ENCODE results near the gene RPL18.
"Not testable (repeated sequence)": the region's sequence is repeated elsewhere in the genome, so short reads cannot be mapped to it uniquely, and the experiment has no call there.

Gene RPL18

GRCh38 chr19:48582168-48582567, 36.8 kb downstream of the RPL18 start:
- Mint-ChIP-seq H3K4me3 (no peak overlapping the region), H3K36me3 (peaks cover 4% of the 10 kb centered on the region), H3K27me3 (peaks cover 3% of the 10 kb centered on the region), H3K9me3 (peaks cover 3% of the 10 kb centered on the region), H3K4me1 (peaks cover 4% of the 10 kb centered on the region), H3K27ac (no peak overlapping the region)
- DNase-seq (ENCODE audit: low spot score in 2 of 2) (no peak), ATAC-seq (ENCODE audit: low read depth) (no peak)

DNA sequence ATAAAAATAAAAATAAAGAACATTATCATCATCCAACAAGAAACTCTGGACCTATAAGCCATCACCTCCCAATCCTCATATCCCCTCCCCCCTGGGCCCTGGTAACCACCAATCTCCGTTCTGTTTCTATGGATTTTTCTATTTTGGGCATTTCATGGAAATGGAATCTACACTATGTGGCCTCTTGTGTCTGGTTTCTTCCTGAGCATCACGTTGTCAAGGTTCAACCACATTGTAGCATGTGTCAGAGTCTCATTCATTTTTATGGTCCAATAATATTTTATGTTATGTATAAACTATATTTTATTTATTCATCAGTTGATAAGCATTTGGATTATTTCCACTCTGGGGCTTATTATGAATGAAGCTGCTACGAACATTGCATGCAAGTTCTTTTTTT, 40.1 kb downstream of the RPL18 start:
- Mint-ChIP-seq H3K27ac (no peak overlapping the region), H3K9me3 (no peaks in the 10 kb centered on the region), H3K27me3 (no peaks in the 10 kb centered on the region), H3K4me3 (no peak overlapping the region), H3K36me3 (no peaks in the 10 kb centered on the region), H3K4me1 (peaks cover under 1% of the 10 kb centered on the region)
- DNase-seq (ENCODE audit: low spot score in 2 of 2) (no peak), ATAC-seq (ENCODE audit: low read depth) (no peak)

DNA sequence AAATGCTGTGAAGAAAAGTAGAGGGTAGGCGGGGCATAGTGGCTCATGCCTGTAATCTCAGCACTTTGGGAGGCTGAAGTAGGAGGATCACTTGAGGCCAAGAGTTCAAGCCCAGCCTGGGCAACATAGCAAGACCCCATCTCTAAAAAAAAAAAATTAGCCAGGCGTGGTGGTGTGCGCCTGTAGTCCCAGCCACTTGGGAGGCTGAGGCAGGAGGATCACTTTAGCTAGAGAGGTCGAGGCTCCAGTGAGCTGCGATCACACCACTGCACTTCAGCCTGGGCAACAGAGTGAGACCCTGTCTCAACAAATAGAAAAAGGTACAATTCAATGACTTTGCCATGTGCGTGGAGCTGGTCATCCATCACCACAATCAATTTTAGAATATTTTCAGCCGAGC, 41.1 kb downstream of the RPL18 start:
- H3K27ac Mint-ChIP-seq; H3K9me3 Mint-ChIP-seq; H3K4me3 Mint-ChIP-seq; ATAC-seq (ENCODE audit: low read depth); H3K4me1 Mint-ChIP-seq; H3K27me3 Mint-ChIP-seq; DNase-seq (ENCODE audit: low spot score in 2 of 2); H3K36me3 Mint-ChIP-seq: not testable (repeated sequence)

- Mint-ChIP-seq H3K9me3 (no peaks in the 10 kb centered on the region), H3K36me3 (no peaks in the 10 kb centered on the region), H3K4me1 (no peaks in the 10 kb centered on the region), H3K27me3 (no peaks in the 10 kb centered on the region), H3K27ac (no peak overlapping the region), H3K4me3 (no peak overlapping the region)
- ATAC-seq (ENCODE audit: low read depth) (no peak), DNase-seq (ENCODE audit: low spot score in 2 of 2) (no peak)
These were observed 42.9 kb downstream of the RPL18 start for GRCh38 chr19:48575931-48576622.

DNA sequence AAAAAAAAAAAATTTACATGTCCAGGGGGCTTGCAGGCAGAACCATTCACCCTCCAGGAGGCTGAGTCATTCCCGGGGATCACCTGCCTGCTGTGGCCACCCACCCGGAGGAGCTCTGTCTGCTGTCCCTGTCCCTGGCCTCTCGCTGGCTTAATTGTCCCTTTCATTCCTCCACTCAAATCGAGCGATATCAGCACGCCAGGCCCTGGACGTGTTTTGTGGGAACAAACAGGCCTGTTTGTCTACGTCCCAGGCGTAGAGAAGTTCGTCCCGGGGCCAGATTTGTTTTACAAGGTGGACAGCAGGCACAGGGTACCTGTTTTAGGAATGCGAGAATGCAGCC, 45.8 kb downstream of the RPL18 start:
- Mint-ChIP-seq H3K9me3 (no peaks in the 10 kb centered on the region), H3K4me1 (no peaks in the 10 kb centered on the region), H3K36me3 (no peaks in the 10 kb centered on the region), H3K27me3 (peaks cover 3% of the 10 kb centered on the region), H3K27ac (no peak overlapping the region), H3K4me3 (no peak overlapping the region)
- ATAC-seq (ENCODE audit: low read depth) (no peak), DNase-seq (ENCODE audit: low spot score in 2 of 2) (no peak)

GRCh38 chr19:48571378-48572162, 47.4 kb downstream of the RPL18 start:
- DNase-seq (ENCODE audit: low spot score in 2 of 2) (no peak), ATAC-seq (ENCODE audit: low read depth) (no peak)
- Mint-ChIP-seq H3K36me3 (no peaks in the 10 kb centered on the region), H3K9me3 (no peaks in the 10 kb centered on the region), H3K27ac (no peak overlapping the region), H3K4me3 (no peak overlapping the region), H3K27me3 (peaks cover 9% of the 10 kb centered on the region), H3K4me1 (peaks cover 3% of the 10 kb centered on the region)

DNA sequence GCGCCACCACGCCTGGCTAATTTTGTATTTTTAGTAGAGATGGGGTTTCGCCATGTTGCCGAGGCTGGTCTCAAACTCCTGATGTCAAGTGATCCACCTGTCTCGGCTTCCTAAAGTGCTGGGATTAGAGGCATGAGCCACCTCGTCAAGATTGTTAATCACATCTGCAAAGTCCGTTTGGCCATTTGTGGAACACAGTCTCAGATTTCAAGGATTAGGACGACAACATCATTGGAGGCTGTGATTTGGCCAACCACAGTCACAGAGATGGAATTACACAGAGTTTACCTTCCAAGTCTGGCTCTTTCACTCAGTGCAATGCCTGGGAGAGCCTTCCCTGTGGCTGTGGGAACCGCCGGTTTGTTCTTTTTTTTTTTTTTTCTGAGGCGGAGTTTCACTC, 49.2 kb downstream of the RPL18 start:
- ATAC-seq (ENCODE audit: low read depth): no peak
- no peak overlapping the region for H3K27ac Mint-ChIP-seq
- peaks cover 3% of the 10 kb centered on the region for H3K4me1 Mint-ChIP-seq
- peaks cover 9% of the 10 kb centered on the region for H3K27me3 Mint-ChIP-seq
- H3K36me3 Mint-ChIP-seq: no peaks in the 10 kb centered on the region
- DNase-seq (ENCODE audit: low spot score in 2 of 2): no peak
- no peaks in the 10 kb centered on the region for H3K9me3 Mint-ChIP-seq
- H3K4me3 Mint-ChIP-seq: no peak overlapping the region

GRCh38 chr19:48568345-48568886, 50.6 kb downstream of the RPL18 start:
- ATAC-seq (ENCODE audit: low read depth) (no peak), DNase-seq (ENCODE audit: low spot score in 2 of 2) (no peak)
- H3K27me3 Mint-ChIP-seq: peaks cover 9% of the 10 kb centered on the region
- H3K4me1 Mint-ChIP-seq: peaks cover 5% of the 10 kb centered on the region
- H3K27ac Mint-ChIP-seq: no peak overlapping the region
- no peaks in the 10 kb centered on the region for H3K36me3 Mint-ChIP-seq
- H3K9me3 Mint-ChIP-seq: no peaks in the 10 kb centered on the region
- H3K4me3 Mint-ChIP-seq: no peak overlapping the region

Measured in memory B cell (primary cell).